ENCODE measurements around the gene GALNT3.

GALNT3 gene

GRCh38 chr2:165795011-165795410 lies 964 bp upstream of the GALNT3 start:
- DNase-seq, result no peak

GRCh38 chr2:165794536-165794928 lies 485 bp upstream of the GALNT3 start:
- no peak for DNase-seq

GRCh38 chr2:165793161-165793778 lies 777 bp downstream of the GALNT3 start:
- DNase-seq, result no peak

GRCh38 chr2:165792104-165792454 lies 2.0 kb downstream of the GALNT3 start:
- no peak for DNase-seq

GRCh38 chr2:165791421-165792103 lies 2.5 kb downstream of the GALNT3 start:
- no peak for DNase-seq

- DNase-seq, result no peak
Observed at GRCh38 chr2:165790466-165790865, 3.6 kb downstream of the GALNT3 start.

- DNase-seq, result no peak
Observed at GRCh38 chr2:165787334-165787733, 6.7 kb downstream of the GALNT3 start.

- no peak for DNase-seq
Observed at GRCh38 chr2:165779706-165780105, 14.3 kb downstream of the GALNT3 start.

GRCh38 chr2:165778653-165779451 lies 15.2 kb downstream of the GALNT3 start:
- DNase-seq, result no peak

GRCh38 chr2:165778187-165778556 lies 15.9 kb downstream of the GALNT3 start:
- DNase-seq, result no peak

- DNase-seq, result no peak
Observed at GRCh38 chr2:165777522-165778186, 16.4 kb downstream of the GALNT3 start.

- DNase-seq, result no peak
Observed at GRCh38 chr2:165776796-165777195, 17.3 kb downstream of the GALNT3 start.

- no peak for DNase-seq
Observed at GRCh38 chr2:165776013-165776412, 18.0 kb downstream of the GALNT3 start.

- no peak for DNase-seq
Observed at GRCh38 chr2:165773684-165774083, 20.4 kb downstream of the GALNT3 start.

GRCh38 chr2:165772183-165772582 lies 21.9 kb downstream of the GALNT3 start:
- no peak for DNase-seq

- no peak for DNase-seq
Observed at GRCh38 chr2:165766326-165766927, 27.6 kb downstream of the GALNT3 start.

GRCh38 chr2:165762723-165763122 lies 31.3 kb downstream of the GALNT3 start:
- no peak for DNase-seq

GRCh38 chr2:165757906-165758675 lies 36.0 kb downstream of the GALNT3 start:
- no peak for DNase-seq

- no peak for DNase-seq
Observed at GRCh38 chr2:165746501-165746900, 47.5 kb downstream of the GALNT3 start.

GRCh38 chr2:165745916-165746315 lies 48.1 kb downstream of the GALNT3 start:
- no peak for DNase-seq

- no peak for DNase-seq
Observed at GRCh38 chr2:165743442-165743841, 50.6 kb downstream of the GALNT3 start.

- no peak for DNase-seq
Observed at GRCh38 chr2:165725421-165725820, 68.6 kb downstream of the GALNT3 start.
